ENCODE measurements around the gene NUDT8.
A peak's percentile ranks its signal among the peaks of the same experiment; 100 is the strongest.

Gene NUDT8, protein sequence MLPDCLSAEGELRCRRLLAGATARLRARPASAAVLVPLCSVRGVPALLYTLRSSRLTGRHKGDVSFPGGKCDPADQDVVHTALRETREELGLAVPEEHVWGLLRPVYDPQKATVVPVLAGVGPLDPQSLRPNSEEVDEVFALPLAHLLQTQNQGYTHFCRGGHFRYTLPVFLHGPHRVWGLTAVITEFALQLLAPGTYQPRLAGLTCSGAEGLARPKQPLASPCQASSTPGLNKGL

DNA sequence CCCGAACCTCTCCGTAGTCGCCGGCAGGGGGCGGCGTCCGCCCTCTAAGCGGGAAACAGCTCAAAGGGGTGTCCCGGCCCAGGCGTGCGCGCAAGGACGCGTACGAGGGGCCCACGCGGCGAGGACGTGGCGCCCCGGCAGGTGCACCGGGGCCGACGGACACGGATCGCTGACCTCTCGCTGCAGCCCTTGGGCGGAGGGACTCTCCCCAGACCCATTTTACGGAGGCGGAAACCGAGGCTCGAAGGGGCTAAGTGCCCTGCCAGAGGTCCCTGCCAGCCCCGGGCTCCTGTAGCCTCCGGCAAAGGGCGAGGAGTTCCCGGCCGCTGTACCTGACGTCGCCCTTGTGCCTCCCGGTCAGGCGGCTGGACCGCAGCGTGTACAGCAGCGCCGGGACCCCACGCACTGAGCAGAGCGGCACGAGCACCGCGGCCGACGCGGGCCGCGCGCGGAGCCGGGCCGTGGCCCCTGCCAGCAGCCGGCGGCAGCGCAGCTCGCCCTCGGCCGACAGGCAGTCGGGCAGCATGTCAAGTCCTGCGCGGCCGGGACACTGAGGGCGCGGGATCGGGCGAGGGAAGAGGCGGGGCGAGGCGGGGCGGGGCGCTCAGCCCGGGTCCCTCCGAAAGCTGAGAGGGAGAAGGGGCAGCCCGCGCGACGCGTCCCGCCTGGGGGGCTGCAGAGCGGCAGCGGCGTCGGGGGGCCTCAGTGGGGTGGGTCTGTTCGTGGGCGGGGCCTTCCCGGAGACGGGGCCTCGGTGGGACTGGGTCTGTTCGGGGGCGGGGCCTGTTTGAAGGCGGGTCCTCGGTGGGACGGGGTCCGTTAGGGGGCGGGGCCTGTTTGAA is at the start of gene NUDT8:
NUDT8 (minus strand) TSS at position 552 of the 842 bp plus-strand sequence; CDS start at position 526, 26 bp downstream.
- TF ChIP-seq, protein P1, sequence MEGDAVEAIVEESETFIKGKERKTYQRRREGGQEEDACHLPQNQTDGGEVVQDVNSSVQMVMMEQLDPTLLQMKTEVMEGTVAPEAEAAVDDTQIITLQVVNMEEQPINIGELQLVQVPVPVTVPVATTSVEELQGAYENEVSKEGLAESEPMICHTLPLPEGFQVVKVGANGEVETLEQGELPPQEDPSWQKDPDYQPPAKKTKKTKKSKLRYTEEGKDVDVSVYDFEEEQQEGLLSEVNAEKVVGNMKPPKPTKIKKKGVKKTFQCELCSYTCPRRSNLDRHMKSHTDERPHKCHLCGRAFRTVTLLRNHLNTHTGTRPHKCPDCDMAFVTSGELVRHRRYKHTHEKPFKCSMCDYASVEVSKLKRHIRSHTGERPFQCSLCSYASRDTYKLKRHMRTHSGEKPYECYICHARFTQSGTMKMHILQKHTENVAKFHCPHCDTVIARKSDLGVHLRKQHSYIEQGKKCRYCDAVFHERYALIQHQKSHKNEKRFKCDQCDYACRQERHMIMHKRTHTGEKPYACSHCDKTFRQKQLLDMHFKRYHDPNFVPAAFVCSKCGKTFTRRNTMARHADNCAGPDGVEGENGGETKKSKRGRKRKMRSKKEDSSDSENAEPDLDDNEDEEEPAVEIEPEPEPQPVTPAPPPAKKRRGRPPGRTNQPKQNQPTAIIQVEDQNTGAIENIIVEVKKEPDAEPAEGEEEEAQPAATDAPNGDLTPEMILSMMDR (IDR thresholded peaks at IDR 0.05), result peak; percentile 84
- Mint-ChIP-seq H3K4me3 (peak within 1 kb of the TSS; percentile 90), H3K27me3 (ENCODE audit: low read depth, poor library complexity) (no peaks in the 10 kb centered on the region), H3K36me3 (ENCODE audit: low read depth) (peaks cover 29% of the 10 kb centered on the region), H3K9me3 (peaks cover 9% of the 10 kb centered on the region), H3K4me1 (peaks cover 27% of the 10 kb centered on the region), H3K27ac (peak within 1 kb of the TSS; percentile 90)
- DNase-seq, result peak; percentile 99

DNA sequence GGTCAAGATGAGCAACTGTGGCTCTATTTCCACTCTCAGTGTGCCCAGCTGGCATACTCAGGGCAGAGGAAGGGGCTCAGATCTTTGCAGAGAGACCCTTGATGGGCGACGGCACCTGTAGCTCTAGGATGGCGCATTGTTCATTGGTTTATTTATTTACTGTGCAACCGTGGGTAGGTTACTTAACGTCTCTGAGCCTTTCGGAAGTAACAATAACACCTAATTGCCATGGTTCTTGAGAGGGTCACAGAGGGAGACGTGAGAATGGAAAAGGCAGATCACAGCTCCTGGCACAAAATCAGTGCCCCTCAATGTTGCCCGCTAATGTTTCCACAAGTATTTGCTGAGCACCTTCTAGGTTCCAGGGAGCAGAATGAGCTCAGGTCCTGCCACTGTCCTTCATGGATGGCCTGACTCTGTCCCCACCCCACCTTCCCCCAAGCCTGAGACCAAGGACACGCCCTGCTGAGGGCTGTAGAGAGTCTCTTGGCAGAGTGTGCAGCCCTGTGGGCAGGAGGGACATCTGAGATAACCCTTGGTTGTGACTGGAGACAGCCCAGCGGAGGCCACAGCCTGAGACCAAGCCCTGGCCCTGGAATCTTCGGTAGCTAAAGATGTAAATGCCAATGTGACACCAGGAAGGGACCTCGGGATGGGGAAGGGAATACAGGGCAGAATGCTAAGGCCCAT is 45.5 kb upstream of the NUDT8 start:
- no peaks in the 10 kb centered on the region for H3K4me1 Mint-ChIP-seq

DNA sequence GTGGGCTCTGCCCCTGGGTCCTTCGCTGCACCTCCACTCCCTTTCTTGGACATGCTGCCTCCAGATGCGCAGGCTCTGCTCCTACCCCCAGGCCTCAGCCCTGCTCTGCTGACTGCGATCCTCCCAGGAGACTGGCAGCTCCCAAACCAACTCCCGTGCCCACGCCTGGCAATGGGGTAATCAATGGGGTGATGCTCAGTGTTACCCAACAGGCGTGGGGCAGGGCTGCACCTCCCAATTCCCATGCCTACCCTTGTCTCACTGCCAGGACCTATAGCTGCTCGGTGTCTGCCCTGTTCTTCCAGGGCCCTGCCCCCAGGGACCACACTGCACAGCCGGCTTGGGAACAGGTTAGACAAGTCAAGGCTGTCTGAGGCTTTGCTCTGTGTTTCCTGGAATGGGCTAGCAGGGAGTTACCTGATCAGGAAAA is 44.7 kb upstream of the NUDT8 start, which contains the start of gene ALDH3B2:
ALDH3B2 (minus strand) TSS at position 182 of the 430 bp plus-strand sequence. CDS start 7,688 bp downstream, outside the sequence.
- no peak for DNase-seq
- H3K36me3 Mint-ChIP-seq (ENCODE audit: low read depth), result no peaks in the 10 kb centered on the region
- H3K27me3 Mint-ChIP-seq (ENCODE audit: low read depth, poor library complexity), result peaks cover 26% of the 10 kb centered on the region
- H3K4me3 Mint-ChIP-seq, result no peak within 1 kb of the TSS
- H3K4me1 Mint-ChIP-seq, result no peaks in the 10 kb centered on the region
- TF ChIP-seq, protein P1 (IDR thresholded peaks at IDR 0.05), result no peak
- peaks cover 21% of the 10 kb centered on the region for H3K9me3 Mint-ChIP-seq
- H3K27ac Mint-ChIP-seq, result peak within 1 kb of the TSS; percentile 14

More for the DNA sequence above, 45.5 kb upstream of the NUDT8 start:
- TF ChIP-seq, protein P1 (IDR thresholded peaks at IDR 0.05), result no peak
- no peak overlapping the region for H3K4me3 Mint-ChIP-seq
- H3K9me3 Mint-ChIP-seq, result peaks cover 21% of the 10 kb centered on the region
- no peaks in the 10 kb centered on the region for H3K36me3 Mint-ChIP-seq (ENCODE audit: low read depth)
- no peak overlapping the region for H3K27ac Mint-ChIP-seq
- no peak for DNase-seq
- H3K27me3 Mint-ChIP-seq (ENCODE audit: low read depth, poor library complexity), result peaks cover 26% of the 10 kb centered on the region

GRCh38 chr11:67673902-67674301 is 44.2 kb upstream of the NUDT8 start:
- H3K9me3 Mint-ChIP-seq, result peaks cover 21% of the 10 kb centered on the region
- no peak overlapping the region for H3K4me3 Mint-ChIP-seq
- H3K27ac Mint-ChIP-seq, result peak overlapping the region; percentile 14
- H3K27me3 Mint-ChIP-seq (ENCODE audit: low read depth, poor library complexity), result peaks cover 26% of the 10 kb centered on the region
- TF ChIP-seq, protein P1 (IDR thresholded peaks at IDR 0.05), result no peak
- no peak for DNase-seq
- no peaks in the 10 kb centered on the region for H3K36me3 Mint-ChIP-seq (ENCODE audit: low read depth)
- no peaks in the 10 kb centered on the region for H3K4me1 Mint-ChIP-seq

DNA sequence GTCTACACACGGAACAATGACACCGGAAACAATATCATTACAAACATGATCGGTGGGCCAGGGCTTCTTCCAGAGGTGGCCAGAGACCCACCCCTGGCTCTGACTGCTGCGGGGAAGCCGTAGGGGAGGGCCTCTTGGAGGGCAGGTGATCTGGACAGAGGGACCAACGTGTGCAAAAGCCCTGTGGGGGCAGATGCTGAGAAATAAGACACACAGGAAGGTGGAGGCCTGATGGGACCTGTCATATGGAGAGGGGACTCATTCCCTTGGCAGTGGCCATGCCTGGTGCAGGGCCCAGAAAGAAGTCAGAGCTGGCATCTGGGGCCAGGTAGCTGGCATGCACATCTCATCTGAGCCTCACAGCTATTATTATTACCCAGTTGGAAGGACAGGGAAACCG is 43.6 kb upstream of the NUDT8 start:
- TF ChIP-seq, protein P1 (IDR thresholded peaks at IDR 0.05), result no peak
- no peak for DNase-seq
- Mint-ChIP-seq H3K27me3 (ENCODE audit: low read depth, poor library complexity) (peaks cover 23% of the 10 kb centered on the region), H3K4me1 (no peaks in the 10 kb centered on the region), H3K36me3 (ENCODE audit: low read depth) (no peaks in the 10 kb centered on the region), H3K4me3 (no peak overlapping the region), H3K9me3 (peaks cover 21% of the 10 kb centered on the region), H3K27ac (no peak overlapping the region)

All from nephron progenitor cell (in vitro differentiated cells).